HCT116 (cell line): ENCODE data around the gene CHST8.

Experiments used
- CEBPB ChIP-seq: IDR thresholded peaks from 2 replicates; pipeline ENCODE4 v1.6.1; 2012; ENCODE audit warnings: low read depth
- CTCF ChIP-seq, 3 experiments: fragments of 200-600 bp in 1 of 3; sonication (generic) in 1 of 3; IDR thresholded peaks in 2 of 3; conservative IDR thresholded peaks in 1 of 3; 2 replicates each; pipeline ENCODE4 v1.5.1; 2012 to 2017; ENCODE audit warnings: low read depth in 2 of 3, low read length in 2 of 3, antibody characterized with exemption in 1 of 3, borderline replicate concordance in 1 of 3, control low read depth in 1 of 3, mild to moderate bottlenecking in 1 of 3, mixed read lengths in 1 of 3, mixed run types in 1 of 3, moderate library complexity in 1 of 3; ENCODE audit not compliant: insufficient read depth in 1 of 3
- EZH2 ChIP-seq: fragments of 200-600 bp; sonication (generic); IDR thresholded peaks from 2 replicates; pipeline ENCODE4 v1.6.1; 2017; ENCODE audit warnings: antibody characterized with exemption, mixed run types
- MAX ChIP-seq: IDR thresholded peaks from 2 replicates; pipeline ENCODE4 v1.6.1; 2012
- POLR2A ChIP-seq: IDR thresholded peaks from 2 replicates; pipeline ENCODE4 v1.7.0; 2011; ENCODE audit warnings: borderline replicate concordance; ENCODE audit not compliant: insufficient read depth, insufficient read length; ENCODE audit errors: extremely low read depth
- POLR2AphosphoS5 ChIP-seq: IDR thresholded peaks from 2 replicates; pipeline ENCODE4 v1.6.1; 2011; ENCODE audit warnings: mild to moderate bottlenecking, low read depth, low read length, moderate library complexity
- RAD21 ChIP-seq: IDR thresholded peaks from 2 replicates; pipeline ENCODE4 v1.6.1; 2012; ENCODE audit warnings: low read depth, mild to moderate bottlenecking
- SIN3A ChIP-seq: IDR thresholded peaks from 2 replicates; pipeline ENCODE4 v1.6.1; 2012; ENCODE audit warnings: low read depth

- TF ChIP-seq CTCF (IDR thresholded peaks at IDR 0.05 in 2 of 3, conservative IDR thresholded peaks at IDR 0.05 in 1 of 3; ENCODE audit: borderline replicate concordance in 1 of 3, insufficient read depth in 1 of 3, low read depth in 2 of 3, low read length in 2 of 3), result no peak
- no peak for TF ChIP-seq POLR2AphosphoS5
- no peak for TF ChIP-seq POLR2A
- TF ChIP-seq CEBPB, result no peak
- no peak for TF ChIP-seq MAX
- no peak for TF ChIP-seq RAD21
- TF ChIP-seq EZH2, result no peak
- no peak for TF ChIP-seq SIN3A
These were observed 48.6 kb downstream of the CHST8 start for GRCh38 chr19:33670398-33670797.
